Osteocyte (in vitro differentiated cells): Measurements from ENCODE around the gene SV2A. TPM values are rescaled to one million over a fixed set of nuclear protein-coding genes. Genes with fewer than 3 reads are reported as not detected.
"Not testable (repeated sequence)": the region's sequence is repeated elsewhere in the genome, so short reads cannot be mapped to it uniquely, and the experiment has no call there.

ENCODE experiments used
- DNase-seq: peaks from one replicate; pipeline ENCODE4 v3.0.0; 2021; ENCODE audit warnings: mixed read lengths; ENCODE audit not compliant: unreplicated experiment; ENCODE audit errors: extremely low spot score
- H3K27ac Mint-ChIP-seq: one replicate; pipeline ENCODE4 v1.8.0; 2021; ENCODE audit warnings: mild to moderate bottlenecking, mixed read lengths; ENCODE audit not compliant: unreplicated experiment
- H3K27me3 Mint-ChIP-seq: one replicate; pipeline ENCODE4 v1.8.0; 2021; ENCODE audit warnings: mixed read lengths; ENCODE audit not compliant: unreplicated experiment
- H3K36me3 Mint-ChIP-seq: one replicate; pipeline ENCODE4 v1.8.0; 2021; ENCODE audit warnings: mixed read lengths; ENCODE audit not compliant: unreplicated experiment
- H3K4me1 Mint-ChIP-seq: one replicate; pipeline ENCODE4 v1.8.0; 2021; ENCODE audit warnings: mixed read lengths; ENCODE audit not compliant: unreplicated experiment
- H3K4me3 Mint-ChIP-seq: one replicate; pipeline ENCODE4 v1.8.0; 2021; ENCODE audit warnings: mild to moderate bottlenecking, moderate library complexity, mixed read lengths; ENCODE audit not compliant: unreplicated experiment
- H3K9me3 Mint-ChIP-seq: one replicate; pipeline ENCODE4 v1.8.0; 2021; ENCODE audit warnings: mixed read lengths; ENCODE audit not compliant: unreplicated experiment
- CTCF ChIP-seq: fragments of 200-600 bp; sonication (generic); IDR thresholded peaks from 2 replicates; pipeline ENCODE4 v1.5.0; 2021; ENCODE audit warnings: antibody characterized with exemption, mild to moderate bottlenecking, moderate library complexity
- total RNA-seq: library from RNA; stranded (reverse); gene quantifications from 2 replicates; pipeline ENCODE4 v1.2.1, GENCODE V29; 2021

Gene SV2A
- total RNA-seq, 1 donor from 2014 or later = 16.7 TPM

- peak; percentile 32 for TF ChIP-seq CTCF
- no peaks in the 10 kb centered on the region for H3K9me3 Mint-ChIP-seq
- H3K27me3 Mint-ChIP-seq = no peaks in the 10 kb centered on the region
- peaks cover 15% of the 10 kb centered on the region for H3K36me3 Mint-ChIP-seq
- DNase-seq = no peak
- H3K4me3 Mint-ChIP-seq = no peak overlapping the region
- peaks cover 27% of the 10 kb centered on the region for H3K4me1 Mint-ChIP-seq
- H3K27ac Mint-ChIP-seq = no peak overlapping the region
These were observed 24.6 kb upstream of the SV2A start for GRCh38 chr1:149942207-149942606.

DNA sequence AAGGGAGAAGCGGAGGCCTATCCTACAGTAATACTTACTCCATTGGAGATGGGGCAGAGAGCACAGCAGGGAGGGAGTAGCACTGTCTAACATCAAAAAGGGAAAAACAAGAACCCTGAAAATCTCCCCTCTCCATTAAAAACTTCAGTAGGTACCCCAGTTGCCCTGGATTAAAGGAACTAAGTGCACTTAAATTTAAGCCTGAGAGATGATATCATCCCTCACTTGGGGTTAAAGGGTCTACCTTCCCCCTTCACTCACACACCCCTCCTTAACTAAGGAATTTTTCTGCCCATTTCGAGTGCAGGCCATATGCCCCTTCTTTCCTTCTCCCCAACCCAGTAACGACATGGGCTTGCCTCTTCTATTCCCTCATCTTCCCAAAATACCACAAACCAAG lies 22.8 kb upstream of the SV2A start:
- peaks cover 11% of the 10 kb centered on the region for H3K36me3 Mint-ChIP-seq
- no peaks in the 10 kb centered on the region for H3K27me3 Mint-ChIP-seq
- peak overlapping the region; percentile 93 for H3K27ac Mint-ChIP-seq
- DNase-seq = no peak
- H3K4me1 Mint-ChIP-seq = peaks cover 45% of the 10 kb centered on the region
- H3K4me3 Mint-ChIP-seq = no peak overlapping the region
- H3K9me3 Mint-ChIP-seq = no peaks in the 10 kb centered on the region
- no peak for TF ChIP-seq CTCF

GRCh38 chr1:149938668-149939003 lies 21.0 kb upstream of the SV2A start:
- not testable (repeated sequence) for H3K27me3 Mint-ChIP-seq, H3K36me3 Mint-ChIP-seq, DNase-seq, H3K9me3 Mint-ChIP-seq
- peak overlapping the region; percentile 65 for H3K4me3 Mint-ChIP-seq
- peaks cover 47% of the 10 kb centered on the region for H3K4me1 Mint-ChIP-seq
- H3K27ac Mint-ChIP-seq = peak overlapping the region; percentile 93

GRCh38 chr1:149937759-149938158 lies 20.1 kb upstream of the SV2A start:
- Mint-ChIP-seq H3K27me3 (no peaks in the 10 kb centered on the region), H3K9me3 (no peaks in the 10 kb centered on the region), H3K4me3 (peak overlapping the region; percentile 86), H3K27ac (peak overlapping the region; percentile 71), H3K36me3 (peaks cover 4% of the 10 kb centered on the region), H3K4me1 (peaks cover 47% of the 10 kb centered on the region)
- no peak for TF ChIP-seq CTCF
- no peak for DNase-seq

- Mint-ChIP-seq H3K27me3 (no peaks in the 10 kb centered on the region), H3K4me3 (peak overlapping the region; percentile 86), H3K4me1 (peaks cover 47% of the 10 kb centered on the region), H3K27ac (peak overlapping the region; percentile 71), H3K36me3 (peaks cover 4% of the 10 kb centered on the region), H3K9me3 (no peaks in the 10 kb centered on the region)
- no peak for DNase-seq
- TF ChIP-seq CTCF = no peak
These were observed 19.5 kb upstream of the SV2A start for GRCh38 chr1:149936992-149937705.
